ENCODE results near the gene OPRL1.

OPRL1 gene

DNA sequence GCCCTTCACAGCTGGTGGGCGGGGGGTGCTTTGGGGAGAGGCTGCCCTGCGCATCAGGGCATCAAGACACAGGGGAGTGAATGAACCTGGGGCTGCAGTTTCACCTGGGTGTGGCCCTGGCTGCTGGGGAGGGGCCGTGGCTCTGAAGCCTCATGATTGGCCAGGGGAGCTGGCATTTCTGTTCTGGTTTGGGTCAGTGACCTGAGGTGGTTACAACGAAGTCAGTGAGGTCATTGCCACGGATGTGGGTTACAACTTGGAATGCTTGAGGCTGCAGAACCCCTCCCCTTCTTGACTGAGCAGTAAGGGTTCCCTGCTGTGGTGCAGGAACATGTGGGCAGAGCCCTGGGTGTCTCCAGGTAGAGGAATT lies 13.9 kb upstream of the OPRL1 start:
- no peak for DNase-seq (ENCODE audit: insufficient read length, low spot score)
- TF ChIP-seq, protein P1, sequence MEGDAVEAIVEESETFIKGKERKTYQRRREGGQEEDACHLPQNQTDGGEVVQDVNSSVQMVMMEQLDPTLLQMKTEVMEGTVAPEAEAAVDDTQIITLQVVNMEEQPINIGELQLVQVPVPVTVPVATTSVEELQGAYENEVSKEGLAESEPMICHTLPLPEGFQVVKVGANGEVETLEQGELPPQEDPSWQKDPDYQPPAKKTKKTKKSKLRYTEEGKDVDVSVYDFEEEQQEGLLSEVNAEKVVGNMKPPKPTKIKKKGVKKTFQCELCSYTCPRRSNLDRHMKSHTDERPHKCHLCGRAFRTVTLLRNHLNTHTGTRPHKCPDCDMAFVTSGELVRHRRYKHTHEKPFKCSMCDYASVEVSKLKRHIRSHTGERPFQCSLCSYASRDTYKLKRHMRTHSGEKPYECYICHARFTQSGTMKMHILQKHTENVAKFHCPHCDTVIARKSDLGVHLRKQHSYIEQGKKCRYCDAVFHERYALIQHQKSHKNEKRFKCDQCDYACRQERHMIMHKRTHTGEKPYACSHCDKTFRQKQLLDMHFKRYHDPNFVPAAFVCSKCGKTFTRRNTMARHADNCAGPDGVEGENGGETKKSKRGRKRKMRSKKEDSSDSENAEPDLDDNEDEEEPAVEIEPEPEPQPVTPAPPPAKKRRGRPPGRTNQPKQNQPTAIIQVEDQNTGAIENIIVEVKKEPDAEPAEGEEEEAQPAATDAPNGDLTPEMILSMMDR (IDR thresholded peaks at IDR 0.05; ENCODE audit: insufficient read depth, missing control alignments), result no peak
- no peak for FAIRE-seq

DNA sequence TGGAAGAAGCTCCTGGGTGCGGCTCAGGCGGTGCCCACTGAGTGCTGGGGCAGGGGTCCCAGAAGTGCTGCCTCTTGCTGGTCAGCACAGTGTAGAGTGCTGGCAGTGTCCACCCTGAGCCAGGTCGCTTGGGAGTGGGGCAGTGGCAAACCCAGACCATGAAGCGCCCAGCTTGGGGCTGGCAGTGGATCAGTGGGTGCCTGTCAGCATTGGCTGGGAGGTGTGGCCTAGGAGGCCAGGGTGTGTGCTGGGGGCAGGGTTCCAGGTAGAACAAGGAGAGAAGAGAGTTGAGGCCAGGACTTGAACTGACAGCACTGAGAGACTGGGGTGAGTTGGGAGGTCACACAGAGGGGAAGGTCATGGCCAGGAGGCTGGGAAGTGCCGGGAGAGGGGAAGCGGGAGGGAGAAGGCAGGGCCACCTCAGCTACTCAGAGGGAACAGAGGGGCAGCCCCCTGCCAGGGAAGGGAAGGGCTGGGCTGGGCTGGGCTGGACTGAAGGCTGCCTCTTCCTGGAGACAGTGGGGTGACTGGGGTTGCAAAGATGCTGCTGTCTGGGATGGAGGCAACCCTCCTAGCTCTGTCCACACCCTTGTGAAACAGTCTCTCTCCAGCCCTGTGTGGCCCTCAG lies 12.8 kb upstream of the OPRL1 start:
- DNase-seq (ENCODE audit: insufficient read length, low spot score), result no peak
- FAIRE-seq, result no peak
- TF ChIP-seq, protein P1 (IDR thresholded peaks at IDR 0.05; ENCODE audit: insufficient read depth, missing control alignments), result no peak

DNA sequence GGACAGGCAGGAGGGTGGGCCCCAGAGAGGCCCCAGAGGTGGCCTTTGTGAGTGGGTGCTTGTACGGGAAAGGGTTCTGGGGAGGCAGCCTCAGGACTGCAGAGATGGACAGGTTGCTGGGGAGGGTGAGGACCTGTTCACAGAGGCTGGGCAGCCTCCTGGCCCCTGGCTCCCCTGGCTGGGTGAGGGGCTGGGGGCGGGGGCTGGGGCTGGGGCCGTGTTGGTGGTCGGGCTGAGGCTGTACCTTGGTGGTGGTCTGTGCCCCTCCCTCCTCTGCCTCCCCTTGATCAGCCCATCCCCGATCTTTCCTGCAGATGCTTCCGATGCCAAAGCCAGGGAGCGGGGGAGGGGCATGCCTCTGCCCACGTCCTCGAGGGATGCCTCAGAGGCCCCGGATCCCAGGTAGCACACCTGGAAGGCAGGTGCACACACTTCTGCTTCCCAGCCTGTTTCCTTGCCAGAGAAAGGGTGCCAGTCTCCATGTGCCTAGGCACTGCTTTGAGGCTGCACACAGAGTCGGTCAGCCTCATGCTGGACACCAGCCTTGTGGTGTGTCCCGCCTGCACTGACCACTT lies 12.1 kb upstream of the OPRL1 start:
- TF ChIP-seq, protein P1 (IDR thresholded peaks at IDR 0.05; ENCODE audit: insufficient read depth, missing control alignments), result no peak
- FAIRE-seq (no peak), DNase-seq (ENCODE audit: insufficient read length, low spot score) (no peak)

GRCh38 chr20:64068386-64069208 lies 11.3 kb upstream of the OPRL1 start:
- TF ChIP-seq, protein P1 (IDR thresholded peaks at IDR 0.05; ENCODE audit: insufficient read depth, missing control alignments), result no peak
- FAIRE-seq (no peak), DNase-seq (ENCODE audit: insufficient read length, low spot score) (no peak)

- FAIRE-seq, result no peak
Observed at GRCh38 chr20:64069209-64069613, 10.7 kb upstream of the OPRL1 start.

DNA sequence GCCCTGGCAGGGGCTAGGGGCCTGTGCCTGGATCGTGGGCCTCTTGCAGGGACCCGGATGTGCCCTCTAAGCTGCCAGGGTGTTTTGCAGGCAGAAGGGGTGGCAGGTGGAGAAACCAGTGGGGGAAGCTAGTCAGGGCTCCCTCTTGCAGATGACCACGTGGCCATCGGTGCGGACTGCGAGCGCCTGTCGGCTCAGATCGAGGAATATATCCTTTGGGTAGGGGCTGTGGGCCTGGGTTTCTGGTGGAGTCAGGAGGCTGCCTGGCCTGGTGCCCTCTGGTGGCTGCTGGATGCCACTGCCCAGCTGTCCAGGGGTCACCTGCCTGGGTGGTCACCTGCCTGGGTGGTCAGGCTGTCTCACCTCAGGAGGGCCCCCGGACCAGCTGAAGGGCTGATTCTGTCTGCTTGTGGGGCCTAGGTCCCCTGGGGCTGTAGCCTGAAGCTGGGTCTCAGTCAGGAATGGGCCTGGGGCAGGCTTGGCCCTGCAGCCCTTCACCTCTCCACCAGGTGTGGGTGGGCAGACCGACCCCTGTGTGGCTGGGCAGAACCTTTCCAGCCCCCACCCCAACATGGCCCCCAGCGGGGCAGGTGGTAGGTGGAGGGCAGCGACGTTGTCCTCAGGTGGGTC lies 10.2 kb upstream of the OPRL1 start:
- TF ChIP-seq, protein P1 (IDR thresholded peaks at IDR 0.05; ENCODE audit: insufficient read depth, missing control alignments), result peak; percentile 45
- FAIRE-seq (no peak), DNase-seq (ENCODE audit: insufficient read length, low spot score) (peak; percentile 87)

More at GRCh38 chr20:64069209-64069613, 10.7 kb upstream of the OPRL1 start:
- no peak for DNase-seq (ENCODE audit: insufficient read length, low spot score)
- TF ChIP-seq, protein P1 (IDR thresholded peaks at IDR 0.05; ENCODE audit: insufficient read depth, missing control alignments), result no peak
